Thyroid gland (tissue), 4 donors: ENCODE measurements around the gene DTNBP1. TPM values are rescaled to one million over a fixed set of nuclear protein-coding genes. Genes with fewer than 3 reads are reported as not detected.

ENCODE experiments used
- DNase-seq, 2 donors: peaks; one replicate each; pipeline ENCODE4 v3.0.0-alpha.2; 2019
- H3K27ac ChIP-seq, 3 donors: fragments of 200-600 bp; sonication (generic); 1 replicate in 2 of 3; 2 replicates in 1 of 3; pipeline ENCODE4 v1.5.1; 2016 to 2019; ENCODE audit warnings: mild to moderate bottlenecking in 1 of 3, moderate library complexity in 1 of 3
- H3K27me3 ChIP-seq: fragments of 200-600 bp; sonication (generic); one replicate; pipeline ENCODE4 v1.5.1; 2019
- H3K36me3 ChIP-seq, 2 donors: fragments of 200-600 bp; sonication (generic); one replicate each; pipeline ENCODE4 v1.5.1; 2016 to 2019
- H3K4me1 ChIP-seq, 2 donors: fragments of 200-600 bp; sonication (generic); one replicate each; pipeline ENCODE4 v1.5.1; 2017 to 2019
- H3K4me3 ChIP-seq, 3 donors: fragments of 200-600 bp; sonication (generic); replicated peaks in 1 of 3; 1 replicate in 2 of 3; 2 replicates in 1 of 3; pipeline ENCODE4 v1.5.1; 2016; ENCODE audit warnings: mild to moderate bottlenecking in 1 of 3
- H3K9me3 ChIP-seq: fragments of 200-600 bp; sonication (generic); one replicate; pipeline ENCODE4 v1.5.1; 2017
- CTCF ChIP-seq, 6 experiments: fragments of 200-600 bp in 3 of 6; fragments of 450-650 bp in 3 of 6; sonication (generic) in 3 of 6; IDR thresholded peaks; one replicate each; pipeline ENCODE4 v1.5.1; 2016 to 2019; ENCODE audit warnings: antibody characterized with exemption in 6 of 6, mild to moderate bottlenecking in 2 of 6, inconsistent platforms in 1 of 6, moderate library complexity in 1 of 6
- POLR2A ChIP-seq, 2 donors: fragments of 450-650 bp; IDR thresholded peaks; one replicate each; pipeline ENCODE4 v1.6.1; 2017; ENCODE audit warnings: antibody characterized with exemption in 2 of 2, mild to moderate bottlenecking in 2 of 2, moderate library complexity in 1 of 2
- WGBS, 2 donors: methylation state at CpG; one replicate each; pipeline ENCODE4 v1.1.5; 2017; 5-methylcytosine and 5-hydroxymethylcytosine counted together
- intact Hi-C: fragments of 100-400 bp; cut with DNase I; formaldehyde crosslinking; loops from one replicate; pipeline ENCODE4 v1.15.1; 2023
- small RNA-seq: library from RNA; depleted of rRNA; stranded (forward); fragments of <200 nt; gene quantifications from one replicate; pipeline ENCODE3, GENCODE V24; 2016
- total RNA-seq, 4 donors: library from RNA; depleted of rRNA; stranded (reverse); fragments of >200 nt; gene quantifications; one replicate each; pipeline ENCODE4 v1.2.3, GENCODE V29; 2016

DTNBP1 gene
- total RNA-seq, 4 donors from 2014 or later: 10.3 to 19.2 (median 12.2) TPM

DNA sequence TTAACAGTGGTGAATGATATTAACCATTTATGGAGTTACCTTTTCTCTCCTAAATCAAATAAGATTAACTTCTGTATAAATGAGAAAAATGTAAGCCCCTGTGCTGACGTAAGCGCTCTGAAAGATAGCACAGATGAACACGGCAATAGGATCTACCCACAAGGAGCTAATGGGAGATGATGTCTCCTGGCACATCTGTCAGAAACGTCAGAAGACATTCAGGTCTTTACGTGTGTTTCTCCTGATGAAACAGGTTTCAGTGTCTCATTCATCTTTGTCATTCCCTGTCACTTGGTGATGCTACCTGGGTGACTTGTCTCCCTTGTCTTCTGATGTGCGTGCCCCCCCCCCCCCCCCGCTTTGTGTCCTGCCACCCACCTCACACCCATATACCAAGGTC is 189.7 kb downstream of the DTNBP1 start:
- peak overlapping the region in 1 of 3 donors; percentile 50 for H3K27ac ChIP-seq
- TF ChIP-seq CTCF (IDR thresholded peaks at IDR 0.05) (no peak), POLR2A (IDR thresholded peaks at IDR 0.05) (no peak)
- 72 to 84% methylated on average over 7 of the region's 7 CpGs for WGBS, 2 donors
- no peaks in the 10 kb centered on the region for H3K9me3 ChIP-seq
- no peak overlapping the region for H3K4me3 ChIP-seq
- no peak for DNase-seq
- H3K4me1 ChIP-seq: peaks cover 11 to 28% of the 10 kb centered on the region in 2 donors
- H3K27me3 ChIP-seq: no peaks in the 10 kb centered on the region
- intact Hi-C loops: no loop called here
- no peaks in the 10 kb centered on the region for H3K36me3 ChIP-seq

Small RNAs within 50 kb of the gene (small RNA-seq; reads per million reads assigned to genes)
- not detected for gene RF00001
